ENCODE data around the gene FUT8. TPM values are rescaled to one million over a fixed set of nuclear protein-coding genes. Genes with fewer than 3 reads are reported as not detected.

The FUT8 gene
- total RNA-seq, 4 donors from 2014 or later, result 7.9 to 27.5 (median 12.8) TPM

DNA sequence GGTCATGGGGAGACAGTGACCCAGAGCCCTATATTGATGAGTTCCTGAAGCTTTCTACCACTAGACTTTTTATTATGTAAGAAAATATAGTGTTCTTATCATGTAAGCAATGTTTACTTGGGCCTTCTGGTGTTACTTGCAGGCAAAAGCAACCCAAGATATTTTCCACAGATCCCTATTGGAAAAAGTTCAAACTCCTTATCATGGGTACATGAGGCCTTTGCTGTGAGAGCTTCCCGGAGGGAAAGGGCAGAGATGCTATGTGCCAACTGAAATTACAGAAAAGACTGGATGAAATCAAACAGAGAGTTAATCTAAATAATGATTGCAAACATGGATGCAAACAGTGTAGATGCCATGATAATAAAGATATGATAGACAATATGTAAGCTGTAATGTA, 361.5 kb downstream of the FUT8 start:
- H3K27ac ChIP-seq, result peak overlapping the region; percentile 52 to 80 (median 75)
- H3K36me3 ChIP-seq, result no peaks in the 10 kb centered on the region
- H3K27me3 ChIP-seq, result no peaks in the 10 kb centered on the region
- peaks cover 0 to 33% (median 21%) of the 10 kb centered on the region in 4 donors for H3K4me1 ChIP-seq
- in situ Hi-C loops (cut with MboI; ENCODE audit: low pct_ligation_motif_present in 1 of 4, low pct_unique_long_range_greater_than_20kb in 1 of 4, low sequenced_read_pairs in 3 of 4) (no loop called here), intact Hi-C loops (cut with DNase I; ENCODE audit: low total_unique reads) (no loop called here)
- no peak overlapping the region for H3K4me3 ChIP-seq
- no peaks in the 10 kb centered on the region for H3K9me3 ChIP-seq
- no peak for DNase-seq
- TF ChIP-seq POLR2AphosphoS5 (IDR thresholded peaks at IDR 0.05), result no peak
- TF ChIP-seq, protein P1, sequence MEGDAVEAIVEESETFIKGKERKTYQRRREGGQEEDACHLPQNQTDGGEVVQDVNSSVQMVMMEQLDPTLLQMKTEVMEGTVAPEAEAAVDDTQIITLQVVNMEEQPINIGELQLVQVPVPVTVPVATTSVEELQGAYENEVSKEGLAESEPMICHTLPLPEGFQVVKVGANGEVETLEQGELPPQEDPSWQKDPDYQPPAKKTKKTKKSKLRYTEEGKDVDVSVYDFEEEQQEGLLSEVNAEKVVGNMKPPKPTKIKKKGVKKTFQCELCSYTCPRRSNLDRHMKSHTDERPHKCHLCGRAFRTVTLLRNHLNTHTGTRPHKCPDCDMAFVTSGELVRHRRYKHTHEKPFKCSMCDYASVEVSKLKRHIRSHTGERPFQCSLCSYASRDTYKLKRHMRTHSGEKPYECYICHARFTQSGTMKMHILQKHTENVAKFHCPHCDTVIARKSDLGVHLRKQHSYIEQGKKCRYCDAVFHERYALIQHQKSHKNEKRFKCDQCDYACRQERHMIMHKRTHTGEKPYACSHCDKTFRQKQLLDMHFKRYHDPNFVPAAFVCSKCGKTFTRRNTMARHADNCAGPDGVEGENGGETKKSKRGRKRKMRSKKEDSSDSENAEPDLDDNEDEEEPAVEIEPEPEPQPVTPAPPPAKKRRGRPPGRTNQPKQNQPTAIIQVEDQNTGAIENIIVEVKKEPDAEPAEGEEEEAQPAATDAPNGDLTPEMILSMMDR (IDR thresholded peaks at IDR 0.05), result no peak
- TF ChIP-seq POLR2A (IDR thresholded peaks at IDR 0.05), result no peak
- TF ChIP-seq EP300 (IDR thresholded peaks at IDR 0.05; ENCODE audit: low read depth), result no peak
- WGBS, 2 donors (ENCODE audit: low coverage in 1 of 2), result 57 to 63% methylated on average over 1 of the region's 1 CpG

DNA sequence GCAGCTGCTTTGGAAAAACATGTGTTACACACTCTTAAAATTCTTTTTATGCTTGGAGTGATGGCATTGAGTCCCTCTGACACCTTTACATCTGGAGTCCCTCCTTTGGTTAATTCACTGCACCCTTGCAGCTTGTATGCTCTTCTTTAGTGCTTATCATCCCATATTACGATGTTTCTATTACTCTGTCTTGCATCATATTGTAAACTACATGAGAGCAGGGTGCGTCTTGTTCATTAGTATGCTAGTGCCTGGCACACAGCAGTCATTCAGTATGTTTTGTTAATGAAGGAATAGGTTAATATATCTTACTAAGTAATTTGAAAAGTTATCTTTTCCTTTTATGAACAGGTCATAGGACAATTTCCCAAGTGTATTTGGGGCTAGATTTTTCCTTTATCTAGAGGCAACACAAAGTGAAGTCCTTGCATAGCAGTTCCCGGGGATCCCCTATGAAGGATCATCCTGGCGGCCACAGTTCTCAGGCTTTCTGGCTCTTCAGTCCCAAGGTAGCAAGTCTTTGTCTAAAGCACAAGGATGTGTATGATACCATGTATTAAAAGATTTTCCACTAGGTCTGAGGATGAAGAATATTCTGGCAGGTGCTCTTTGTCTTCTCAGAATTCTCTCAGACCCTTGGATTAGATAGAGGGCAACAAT, 363.8 kb downstream of the FUT8 start:
- TF ChIP-seq POLR2A (IDR thresholded peaks at IDR 0.05), result no peak
- TF ChIP-seq POLR2AphosphoS5 (IDR thresholded peaks at IDR 0.05), result no peak
- no peak for TF ChIP-seq EP300 (IDR thresholded peaks at IDR 0.05; ENCODE audit: low read depth)
- TF ChIP-seq, protein P1 (IDR thresholded peaks at IDR 0.05), result no peak
- no peak overlapping the region for H3K27ac ChIP-seq
- no peak for DNase-seq

DNA sequence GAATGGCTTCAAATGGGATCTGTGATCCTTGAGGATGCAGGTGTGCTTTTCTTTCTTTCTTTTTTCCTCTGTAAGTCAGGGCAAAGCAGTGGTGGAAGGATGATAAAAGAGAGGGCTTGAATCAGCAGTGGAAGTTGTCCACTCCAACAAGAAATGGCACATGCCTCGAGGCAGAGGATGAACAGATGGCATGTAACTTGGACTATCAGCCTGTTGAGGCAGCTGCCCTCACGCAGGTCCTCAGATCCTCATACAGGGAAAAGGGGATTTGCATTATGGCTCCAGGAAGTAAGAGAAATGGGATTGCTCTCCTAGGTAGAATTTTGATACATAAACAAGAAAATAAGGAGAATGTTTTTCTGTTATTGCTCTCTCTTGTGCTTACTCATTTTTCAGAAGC, 368.0 kb downstream of the FUT8 start:
- in situ Hi-C loops (cut with MboI; ENCODE audit: low pct_ligation_motif_present in 1 of 4, low pct_unique_long_range_greater_than_20kb in 1 of 4, low sequenced_read_pairs in 3 of 4) (no loop called here), intact Hi-C loops (cut with DNase I; ENCODE audit: low total_unique reads) (no loop called here)
- Histone ChIP-seq H3K9me3 (no peaks in the 10 kb centered on the region), H3K27ac (no peak overlapping the region), H3K27me3 (no peaks in the 10 kb centered on the region), H3K36me3 (no peaks in the 10 kb centered on the region), H3K4me1 (no peaks in the 10 kb centered on the region), H3K4me3 (no peak overlapping the region)
- TF ChIP-seq, protein P1 (IDR thresholded peaks at IDR 0.05), result no peak
- no peak for TF ChIP-seq EP300 (IDR thresholded peaks at IDR 0.05; ENCODE audit: low read depth)
- no peak for TF ChIP-seq POLR2AphosphoS5 (IDR thresholded peaks at IDR 0.05)
- no peak for TF ChIP-seq POLR2A (IDR thresholded peaks at IDR 0.05)
- DNase-seq, result no peak
- 86 to 92% methylated on average over 2 of the region's 2 CpGs for WGBS, 2 donors (ENCODE audit: low coverage in 1 of 2)

More for the DNA sequence above, 363.8 kb downstream of the FUT8 start:
- intact Hi-C loops (cut with DNase I; ENCODE audit: low total_unique reads), result no loop called here
- Histone ChIP-seq H3K27me3 (no peaks in the 10 kb centered on the region), H3K9me3 (no peaks in the 10 kb centered on the region), H3K4me3 (no peak overlapping the region), H3K36me3 (no peaks in the 10 kb centered on the region), H3K4me1 (peaks cover 0 to 30% (median 21%) of the 10 kb centered on the region in 4 donors)
- in situ Hi-C loops (cut with MboI; ENCODE audit: low pct_ligation_motif_present in 1 of 4, low pct_unique_long_range_greater_than_20kb in 1 of 4, low sequenced_read_pairs in 3 of 4), result no loop called here
- WGBS, 2 donors (ENCODE audit: low coverage in 1 of 2), result 63 to 76% methylated on average over 4 of the region's 4 CpGs

DNA sequence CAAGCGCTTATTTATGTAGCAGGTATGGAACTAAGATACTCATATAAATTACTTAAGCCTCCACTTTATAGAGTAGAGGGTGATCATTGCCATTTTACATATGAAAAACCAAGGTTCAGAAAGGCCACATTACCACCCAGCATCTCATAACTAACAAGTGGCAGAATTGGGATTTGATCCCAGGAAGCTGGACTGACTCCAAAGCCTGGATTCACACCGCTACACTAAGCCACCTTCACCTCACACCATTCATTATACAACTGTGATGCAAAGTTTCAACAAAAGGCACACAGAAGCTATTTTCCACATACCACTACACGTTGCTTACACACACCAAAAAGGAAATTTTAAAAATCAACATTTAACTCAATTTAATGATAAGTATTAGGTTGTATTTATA, 370.6 kb downstream of the FUT8 start:
- Histone ChIP-seq H3K27me3 (no peaks in the 10 kb centered on the region), H3K4me3 (no peak overlapping the region), H3K4me1 (no peaks in the 10 kb centered on the region), H3K36me3 (no peaks in the 10 kb centered on the region), H3K27ac (no peak overlapping the region), H3K9me3 (no peaks in the 10 kb centered on the region)
- in situ Hi-C loops (cut with MboI; ENCODE audit: low pct_ligation_motif_present in 1 of 4, low pct_unique_long_range_greater_than_20kb in 1 of 4, low sequenced_read_pairs in 3 of 4), result no loop called here
- TF ChIP-seq, protein P1 (IDR thresholded peaks at IDR 0.05), result no peak
- TF ChIP-seq POLR2A (IDR thresholded peaks at IDR 0.05) (no peak), EP300 (IDR thresholded peaks at IDR 0.05; ENCODE audit: low read depth) (no peak), POLR2AphosphoS5 (IDR thresholded peaks at IDR 0.05) (no peak)
- no peak for DNase-seq
- 84 to 85% methylated on average over 3 of the region's 3 CpGs for WGBS, 2 donors (ENCODE audit: low coverage in 1 of 2)
- intact Hi-C loops (cut with DNase I; ENCODE audit: low total_unique reads), result no loop called here
